SK-N-SH treated with all-trans-retinoic acid at 6 μM for 48 hours (cell line): ENCODE results near the gene SVOPL.

Experiments used
- CSDC2 ChIP-seq: fragments of 250-450 bp; sonication (Bioruptor Pico); IDR thresholded peaks from 2 replicates; pipeline ENCODE4 v1.5.0; 2020; ENCODE audit warnings: mild to moderate bottlenecking, moderate library complexity
- GLIS3 ChIP-seq: fragments of 250-450 bp; sonication (Bioruptor Pico); IDR thresholded peaks from 2 replicates; pipeline ENCODE4 v1.5.0; 2020; ENCODE audit warnings: mild to moderate bottlenecking, moderate library complexity
- ZFP3 ChIP-seq: fragments of 250-450 bp; sonication (Bioruptor Pico); IDR thresholded peaks from 2 replicates; pipeline ENCODE4 v1.5.0; 2020; ENCODE audit warnings: mild to moderate bottlenecking, moderate library complexity
- TF ChIP-seq, protein P1 (sequence below): fragments of 250-450 bp; sonication (Bioruptor Pico); IDR thresholded peaks from 2 replicates; pipeline ENCODE4 v1.5.0; 2020; ENCODE audit warnings: mild to moderate bottlenecking, moderate library complexity

DNA sequence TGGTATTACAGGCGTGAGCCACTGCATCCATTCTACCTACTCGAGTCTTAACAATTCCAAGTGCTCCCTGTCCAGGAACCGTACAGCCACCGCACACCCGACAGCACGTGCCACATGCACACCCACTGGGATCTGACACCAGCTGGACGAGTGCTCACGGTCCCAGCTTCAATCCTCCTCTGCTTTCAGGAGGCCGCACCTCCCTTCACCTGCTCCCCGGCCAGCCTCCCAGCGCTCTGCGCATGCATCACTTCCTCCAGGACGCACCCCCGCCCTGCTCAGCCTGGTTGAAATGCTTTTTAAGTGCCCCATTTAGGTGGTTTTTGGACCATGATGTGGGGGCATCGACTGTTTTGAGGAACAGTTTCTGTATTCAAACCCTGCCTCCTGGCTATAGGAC, 49.3 kb upstream of the SVOPL start:
- TF ChIP-seq, protein P1, sequence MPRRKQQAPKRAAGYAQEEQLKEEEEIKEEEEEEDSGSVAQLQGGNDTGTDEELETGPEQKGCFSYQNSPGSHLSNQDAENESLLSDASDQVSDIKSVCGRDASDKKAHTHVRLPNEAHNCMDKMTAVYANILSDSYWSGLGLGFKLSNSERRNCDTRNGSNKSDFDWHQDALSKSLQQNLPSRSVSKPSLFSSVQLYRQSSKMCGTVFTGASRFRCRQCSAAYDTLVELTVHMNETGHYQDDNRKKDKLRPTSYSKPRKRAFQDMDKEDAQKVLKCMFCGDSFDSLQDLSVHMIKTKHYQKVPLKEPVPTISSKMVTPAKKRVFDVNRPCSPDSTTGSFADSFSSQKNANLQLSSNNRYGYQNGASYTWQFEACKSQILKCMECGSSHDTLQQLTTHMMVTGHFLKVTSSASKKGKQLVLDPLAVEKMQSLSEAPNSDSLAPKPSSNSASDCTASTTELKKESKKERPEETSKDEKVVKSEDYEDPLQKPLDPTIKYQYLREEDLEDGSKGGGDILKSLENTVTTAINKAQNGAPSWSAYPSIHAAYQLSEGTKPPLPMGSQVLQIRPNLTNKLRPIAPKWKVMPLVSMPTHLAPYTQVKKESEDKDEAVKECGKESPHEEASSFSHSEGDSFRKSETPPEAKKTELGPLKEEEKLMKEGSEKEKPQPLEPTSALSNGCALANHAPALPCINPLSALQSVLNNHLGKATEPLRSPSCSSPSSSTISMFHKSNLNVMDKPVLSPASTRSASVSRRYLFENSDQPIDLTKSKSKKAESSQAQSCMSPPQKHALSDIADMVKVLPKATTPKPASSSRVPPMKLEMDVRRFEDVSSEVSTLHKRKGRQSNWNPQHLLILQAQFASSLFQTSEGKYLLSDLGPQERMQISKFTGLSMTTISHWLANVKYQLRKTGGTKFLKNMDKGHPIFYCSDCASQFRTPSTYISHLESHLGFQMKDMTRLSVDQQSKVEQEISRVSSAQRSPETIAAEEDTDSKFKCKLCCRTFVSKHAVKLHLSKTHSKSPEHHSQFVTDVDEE (CRISPR knock-in tag), result no peak
- TF ChIP-seq GLIS3 (CRISPR knock-in tag) (no peak), CSDC2 (CRISPR knock-in tag) (no peak), ZFP3 (CRISPR knock-in tag) (no peak)
